CD4-positive, alpha-beta memory T cell (primary cell): ENCODE results near the gene WDFY1. TPM values are rescaled to one million over a fixed set of nuclear protein-coding genes. Genes with fewer than 3 reads are reported as not detected.
A peak's percentile ranks its signal among the peaks of the same experiment; 100 is the strongest.

Source experiments
- CTCF ChIA-PET: fragments of 350-600 bp; sonication (Branson Sonifier 250); formaldehyde crosslinking; loops from one replicate; lab custom pipeline; 2021; ENCODE audit warnings: inconsistent platforms; ENCODE audit not compliant: partially characterized antibody; lab: Charles Lee
- POLR2A ChIA-PET: fragments of 350-600 bp; sonication (Branson Sonifier 250); formaldehyde crosslinking; loops from one replicate; lab custom pipeline; 2021; ENCODE audit not compliant: partially characterized antibody; lab: Charles Lee
- DNase-seq, 5 donors: peaks; one replicate each; pipeline versions ENCODE4 v3.0.0 to v3.0.0-alpha.2; 2020 to 2022; ENCODE audit warnings: mixed read lengths in 1 of 5
- H3K27ac ChIP-seq: one replicate; pipeline ENCODE4 v1.7.0; 2013; ENCODE audit warnings: low read depth, low read length
- H3K27me3 ChIP-seq: 2 replicates; pipeline ENCODE4 v1.7.0; 2013; ENCODE audit warnings: mild to moderate bottlenecking, low read length, moderate library complexity; ENCODE audit not compliant: insufficient read depth
- H3K36me3 ChIP-seq: 2 replicates; pipeline ENCODE4 v1.7.0; 2013; ENCODE audit warnings: mild to moderate bottlenecking, low read length, moderate library complexity; ENCODE audit not compliant: insufficient read depth
- H3K4me1 ChIP-seq: 2 replicates; pipeline ENCODE4 v1.7.0; 2013; ENCODE audit warnings: mild to moderate bottlenecking, low read length, moderate library complexity; ENCODE audit not compliant: insufficient read depth
- H3K4me3 ChIP-seq, 2 donors: one replicate each; pipeline ENCODE4 v1.7.0; 2013; ENCODE audit warnings: low read length in 2 of 2, mild to moderate bottlenecking in 1 of 2
- H3K9me3 ChIP-seq, 2 donors: one replicate each; pipeline ENCODE4 v1.7.0; 2013; ENCODE audit warnings: low read length in 2 of 2, control low read depth in 1 of 2; ENCODE audit not compliant: control insufficient read depth in 1 of 2
- H3K27ac Mint-ChIP-seq, 7 donors: one replicate each; pipeline ENCODE4 v1.8.0; 2020 to 2021; ENCODE audit warnings: mixed read lengths in 7 of 7, mild to moderate bottlenecking in 6 of 7, inconsistent platforms in 3 of 7, moderate library complexity in 3 of 7
- H3K27me3 Mint-ChIP-seq, 2 donors: one replicate each; pipeline ENCODE4 v1.8.0; 2020 to 2021; ENCODE audit warnings: mixed read lengths in 2 of 2
- H3K36me3 Mint-ChIP-seq, 2 donors: one replicate each; pipeline ENCODE4 v1.8.0; 2020 to 2021; ENCODE audit warnings: mixed read lengths in 2 of 2, inconsistent platforms in 1 of 2, mild to moderate bottlenecking in 1 of 2
- H3K4me1 Mint-ChIP-seq, 4 donors: one replicate each; pipeline ENCODE4 v1.8.0; 2020 to 2021; ENCODE audit warnings: mixed read lengths in 4 of 4, mild to moderate bottlenecking in 1 of 4
- H3K4me3 Mint-ChIP-seq, 8 donors: one replicate each; pipeline ENCODE4 v1.8.0; 2020 to 2021; ENCODE audit warnings: mixed read lengths in 8 of 8, mild to moderate bottlenecking in 7 of 8, moderate library complexity in 6 of 8, inconsistent platforms in 3 of 8
- H3K9me3 Mint-ChIP-seq, 8 donors: one replicate each; pipeline ENCODE4 v1.8.0; 2020 to 2021; ENCODE audit warnings: mixed read lengths in 8 of 8, mild to moderate bottlenecking in 5 of 8, inconsistent platforms in 3 of 8, moderate library complexity in 1 of 8
- intact Hi-C: fragments of 100-400 bp; cut with micrococcal nuclease; formaldehyde crosslinking; loops from one replicate; pipeline ENCODE4 v1.15.1; 2023
- polyA plus RNA-seq, 2 donors: library from polyadenylated mRNA; unstranded; fragments of 300-500 nt; fragmentation: Illumina TruSeq; gene quantifications; one replicate each; pipeline ENCODE4 v1.2.3, GENCODE V29; 2021
- total RNA-seq, 2 experiments: library from RNA; stranded (reverse); gene quantifications; one replicate each; pipeline ENCODE4 v1.2.3, GENCODE V29; 2021

Gene WDFY1
- total and polyA plus RNA-seq, 4 experiments from 2014 or later, result 26.5 to 37.7 (median 31.2) TPM

DNA sequence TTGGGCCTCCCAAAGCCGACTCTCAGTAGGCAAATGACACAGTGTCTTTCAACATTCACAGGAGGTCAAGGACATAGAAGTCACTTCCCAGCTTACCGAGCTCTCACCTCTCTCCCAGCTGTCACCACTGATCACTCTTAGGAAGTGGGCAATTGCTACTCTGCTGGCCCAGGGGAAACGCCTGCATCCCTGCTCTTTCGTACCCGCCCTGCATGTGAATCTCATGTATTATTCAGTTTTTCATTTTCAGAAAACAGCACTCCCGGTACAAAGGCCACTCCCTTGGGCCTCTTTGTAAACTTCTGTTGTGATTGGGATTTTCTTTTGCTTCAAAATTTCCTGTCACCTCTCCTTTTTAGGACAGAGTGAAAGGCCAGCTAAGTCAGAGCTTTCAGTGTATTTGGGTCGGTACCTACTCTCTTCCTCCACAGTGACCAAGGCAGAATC is 27.5 kb upstream of the WDFY1 start:
- POLR2A ChIA-PET, result no interaction called here
- intact Hi-C loops, result loop anchor here (5.0 kb wide), 2 partner anchors 385 to 675 kb away; no protein-coding TSS in a partner anchor
- no peak for DNase-seq

GRCh38 chr2:223971731-223972130 is 26.6 kb upstream of the WDFY1 start:
- POLR2A ChIA-PET, result no interaction called here

More for the DNA sequence above, 27.5 kb upstream of the WDFY1 start:
- CTCF ChIA-PET, result interaction anchor here (3.5 to 5.7 kb wide), 4 partner anchors 8 to 311 kb away, joined by 18 to 72 read pairs (median 47); no protein-coding TSS in a partner anchor
- no peaks in the 10 kb centered on the region for H3K27me3 ChIP-seq
- peaks cover 5% of the 10 kb centered on the region for H3K36me3 ChIP-seq
- Mint-ChIP-seq H3K27ac (no peak overlapping the region), H3K4me3 (no peak overlapping the region), H3K4me1 (peaks cover 2 to 8% (median 3%) of the 10 kb centered on the region in 4 donors), H3K27me3 (no peaks in the 10 kb centered on the region), H3K36me3 (peaks cover 4 to 15% of the 10 kb centered on the region in 2 donors), H3K9me3 (no peaks in the 10 kb centered on the region)
- no peaks in the 10 kb centered on the region for H3K9me3 ChIP-seq
- no peak overlapping the region for H3K4me3 ChIP-seq
- H3K4me1 ChIP-seq, result peaks cover 6% of the 10 kb centered on the region
- H3K27ac ChIP-seq, result no peak overlapping the region

DNA sequence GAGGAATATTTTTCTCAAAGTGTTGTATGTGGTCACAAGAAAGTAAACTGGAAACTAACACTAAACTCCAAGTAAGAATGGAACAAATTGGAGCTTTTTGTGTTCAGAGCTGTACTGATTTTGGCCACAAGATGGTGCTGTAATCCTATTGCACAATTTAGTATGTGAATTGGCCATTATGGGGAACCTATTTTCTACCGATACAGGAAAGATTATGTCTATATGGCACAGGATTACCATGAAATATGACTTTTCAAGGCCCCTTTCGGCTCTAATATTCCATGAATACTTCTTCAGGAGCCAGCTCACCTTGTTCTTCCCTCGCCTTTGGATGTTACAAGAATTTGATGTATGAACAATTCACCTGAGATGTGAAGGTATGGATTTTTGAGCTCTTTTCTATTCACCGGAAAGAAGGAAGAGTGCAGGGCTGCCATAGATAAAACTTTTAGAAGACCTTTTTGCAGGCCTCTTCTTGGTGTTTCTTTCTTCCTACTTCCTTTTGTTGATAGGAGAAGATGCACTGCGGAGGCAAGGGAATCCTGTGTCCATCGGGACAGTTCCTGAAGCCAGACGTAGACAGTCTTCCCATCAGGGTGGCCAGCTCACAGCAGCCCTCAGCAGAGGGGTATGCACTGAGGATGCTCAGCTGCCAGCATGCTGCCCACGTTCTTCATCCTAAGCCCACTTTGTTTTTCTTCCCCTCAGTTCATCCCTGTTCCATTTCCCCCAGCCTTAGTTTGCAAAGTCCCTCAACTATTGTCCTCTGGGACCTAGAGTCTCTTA is 25.4 kb upstream of the WDFY1 start:
- Histone ChIP-seq H3K36me3 (peaks cover 18% of the 10 kb centered on the region), H3K4me1 (peaks cover 6% of the 10 kb centered on the region), H3K27ac (no peak overlapping the region), H3K27me3 (no peaks in the 10 kb centered on the region), H3K9me3 (no peaks in the 10 kb centered on the region), H3K4me3 (no peak overlapping the region)
- intact Hi-C loops, result loop anchor here (1.0 to 5.0 kb wide), 5 partner anchors 23 to 808 kb away; no protein-coding TSS in a partner anchor
- no peaks in the 10 kb centered on the region for H3K27me3 Mint-ChIP-seq
- H3K9me3 Mint-ChIP-seq, result no peaks in the 10 kb centered on the region
- CTCF ChIA-PET, result interaction anchor here (1.0 to 5.7 kb wide), 29 partner anchors 8 to 999 kb away, joined by 3 to 72 read pairs (median 5); partner anchors contain the start of gene MRPL44
- peaks cover 12 to 26% of the 10 kb centered on the region in 2 donors for H3K36me3 Mint-ChIP-seq
- peak overlapping the region in 2 of 7 donors; percentile 18 to 30 for H3K27ac Mint-ChIP-seq
- DNase-seq, result peak; percentile 44 to 54 (median 54)
- POLR2A ChIA-PET, result interaction anchor here (0.9 to 1.5 kb wide), 6 partner anchors 9 to 399 kb away, joined by 3 to 7 read pairs (median 4); partner anchors contain the start of gene MRPL44
- H3K4me1 Mint-ChIP-seq, result peaks cover 2 to 8% (median 5%) of the 10 kb centered on the region in 4 donors
- H3K4me3 Mint-ChIP-seq, result no peak overlapping the region

More at GRCh38 chr2:223971731-223972130, 26.6 kb upstream of the WDFY1 start:
- Mint-ChIP-seq H3K27me3 (no peaks in the 10 kb centered on the region), H3K4me3 (no peak overlapping the region), H3K36me3 (peaks cover 7 to 23% of the 10 kb centered on the region in 2 donors), H3K4me1 (peaks cover 2 to 8% (median 3%) of the 10 kb centered on the region in 4 donors), H3K9me3 (no peaks in the 10 kb centered on the region), H3K27ac (no peak overlapping the region)
- CTCF ChIA-PET, result interaction anchor here (0.8 to 5.7 kb wide), 9 partner anchors 9 to 733 kb away, joined by 3 to 72 read pairs (median 23); no protein-coding TSS in a partner anchor
- H3K27me3 ChIP-seq, result no peaks in the 10 kb centered on the region
- peaks cover 6% of the 10 kb centered on the region for H3K4me1 ChIP-seq
- DNase-seq, result no peak
- no peak overlapping the region for H3K27ac ChIP-seq
- peaks cover 13% of the 10 kb centered on the region for H3K36me3 ChIP-seq
- no peak overlapping the region for H3K4me3 ChIP-seq
- H3K9me3 ChIP-seq, result no peaks in the 10 kb centered on the region
- intact Hi-C loops, result loop anchor here (2.0 to 5.0 kb wide), 3 partner anchors 386 to 807 kb away; no protein-coding TSS in a partner anchor

DNA sequence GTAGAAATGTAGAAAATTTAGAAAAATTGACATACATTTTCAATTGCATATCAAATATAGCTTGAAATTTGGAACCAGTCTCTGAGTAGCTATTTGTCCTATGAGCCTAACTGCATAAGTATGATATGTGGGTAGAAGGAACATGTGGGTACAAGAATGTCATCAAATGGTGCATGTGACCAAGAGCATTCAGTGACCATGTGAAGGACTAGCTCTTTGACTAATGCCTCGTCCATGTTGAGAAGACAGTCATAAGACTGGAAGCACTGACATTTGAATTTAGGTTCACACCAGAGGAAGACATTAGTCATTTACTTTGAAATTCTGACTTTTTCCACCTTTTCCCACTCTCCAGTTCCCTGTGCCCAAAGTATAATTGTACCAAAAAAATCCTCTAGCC is 24.7 kb upstream of the WDFY1 start:
- Mint-ChIP-seq H3K27ac (no peak overlapping the region), H3K36me3 (peaks cover 12 to 31% of the 10 kb centered on the region in 2 donors), H3K4me3 (no peak overlapping the region), H3K9me3 (no peaks in the 10 kb centered on the region), H3K4me1 (peaks cover 2 to 8% (median 5%) of the 10 kb centered on the region in 4 donors), H3K27me3 (no peaks in the 10 kb centered on the region)
- H3K27ac ChIP-seq, result no peak overlapping the region
- ChIA-PET CTCF (interaction anchor here (0.5 to 5.7 kb wide), 29 partner anchors 8 to 998 kb away, joined by 3 to 72 read pairs (median 5); partner anchors contain the start of gene MRPL44), POLR2A (interaction anchor here (1.0 to 1.5 kb wide), 5 partner anchors 8 to 399 kb away, joined by 3 to 7 read pairs (median 5); partner anchors contain the start of gene MRPL44)
- H3K27me3 ChIP-seq, result no peaks in the 10 kb centered on the region
- peaks cover 7% of the 10 kb centered on the region for H3K4me1 ChIP-seq
- peaks cover 24% of the 10 kb centered on the region for H3K36me3 ChIP-seq
- intact Hi-C loops, result loop anchor here (1.0 to 5.0 kb wide), 5 partner anchors 23 to 809 kb away; no protein-coding TSS in a partner anchor
- no peak overlapping the region for H3K4me3 ChIP-seq
- H3K9me3 ChIP-seq, result no peaks in the 10 kb centered on the region
- no peak for DNase-seq

DNA sequence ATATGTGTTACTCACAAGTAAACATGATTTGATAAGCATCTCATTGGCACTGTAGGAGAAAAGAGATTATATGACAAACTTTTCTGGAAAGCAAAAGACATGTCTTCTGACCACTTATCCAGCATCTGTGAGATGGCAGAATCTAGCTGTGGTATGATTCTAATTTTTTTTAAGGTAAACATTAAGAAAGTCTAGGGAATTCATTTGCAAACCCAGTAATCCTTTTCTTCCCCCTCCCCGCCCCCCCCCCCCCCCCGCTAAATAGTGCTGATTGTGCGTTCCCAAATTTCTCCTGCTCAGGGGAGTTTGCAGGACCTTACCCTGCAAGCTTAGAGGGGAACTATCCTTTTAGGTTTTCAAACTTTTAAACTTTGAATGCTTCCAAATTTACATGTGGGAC is 24.2 kb upstream of the WDFY1 start:
- Histone ChIP-seq H3K9me3 (no peaks in the 10 kb centered on the region), H3K4me1 (peaks cover 12% of the 10 kb centered on the region), H3K27me3 (no peaks in the 10 kb centered on the region), H3K27ac (no peak overlapping the region), H3K4me3 (no peak overlapping the region), H3K36me3 (peaks cover 28% of the 10 kb centered on the region)
- H3K27me3 Mint-ChIP-seq, result no peaks in the 10 kb centered on the region
- no peak for DNase-seq
- ChIA-PET POLR2A (interaction anchor here (1.5 kb wide), 1 partner anchor 9 kb away, joined by 7 read pairs; no protein-coding TSS in a partner anchor), CTCF (interaction anchor here (0.5 to 5.7 kb wide), 19 partner anchors 9 to 681 kb away, joined by 3 to 72 read pairs (median 10); partner anchors contain the start of gene MRPL44)
- H3K4me1 Mint-ChIP-seq, result peaks cover 2 to 8% (median 5%) of the 10 kb centered on the region in 4 donors
- peaks cover 16 to 35% of the 10 kb centered on the region in 2 donors for H3K36me3 Mint-ChIP-seq
- H3K27ac Mint-ChIP-seq, result no peak overlapping the region
- H3K9me3 Mint-ChIP-seq, result no peaks in the 10 kb centered on the region
- intact Hi-C loops, result no loop called here
- no peak overlapping the region for H3K4me3 Mint-ChIP-seq

- DNase-seq, result no peak
- H3K27ac ChIP-seq, result no peak overlapping the region
- no peak overlapping the region for H3K4me3 Mint-ChIP-seq
- H3K36me3 Mint-ChIP-seq, result peaks cover 20 to 40% of the 10 kb centered on the region in 2 donors
- no peaks in the 10 kb centered on the region for H3K27me3 Mint-ChIP-seq
- H3K9me3 ChIP-seq, result no peaks in the 10 kb centered on the region
- POLR2A ChIA-PET, result interaction anchor here (1.1 kb wide), 1 partner anchor 10 kb away, joined by 3 read pairs; the partner anchor contains the start of gene MRPL44
- CTCF ChIA-PET, result interaction anchor here (0.6 to 5.7 kb wide), 4 partner anchors 10 to 315 kb away, joined by 3 to 72 read pairs (median 48); partner anchors contain the start of gene MRPL44
- no peaks in the 10 kb centered on the region for H3K27me3 ChIP-seq
- H3K27ac Mint-ChIP-seq, result no peak overlapping the region
- no peaks in the 10 kb centered on the region for H3K9me3 Mint-ChIP-seq
- peaks cover 21% of the 10 kb centered on the region for H3K4me1 ChIP-seq
- peaks cover 7 to 14% (median 10%) of the 10 kb centered on the region in 4 donors for H3K4me1 Mint-ChIP-seq
- intact Hi-C loops, result no loop called here
- peaks cover 33% of the 10 kb centered on the region for H3K36me3 ChIP-seq
- no peak overlapping the region for H3K4me3 ChIP-seq
These were observed 22.8 kb upstream of the WDFY1 start for GRCh38 chr2:223967981-223968380.
